DOHH2 (cell line): Measurements from ENCODE around the gene ADAMTS7.

Experiments used
- H3F3A ChIP-seq: fragments of 200-600 bp; sonication (generic), shearing (Covaris generic); 2 replicates; pipeline ENCODE4 v1.6.0; 2016; ENCODE audit warnings: antibody characterized with exemption, mild to moderate bottlenecking; ENCODE audit not compliant: control insufficient read depth, insufficient read depth
- H3K27ac ChIP-seq: fragments of 200-600 bp; sonication (generic); 2 replicates; pipeline ENCODE4 v1.5.1; 2014; ENCODE audit warnings: low read depth, mild to moderate bottlenecking, low read length, moderate library complexity
- H3K27me3 ChIP-seq: fragments of 200-600 bp; sonication (generic); 2 replicates; pipeline ENCODE4 v1.6.1; 2014; ENCODE audit warnings: mild to moderate bottlenecking, low read length, mixed read lengths; ENCODE audit not compliant: control insufficient read depth
- H3K36me3 ChIP-seq: fragments of 200-600 bp; sonication (generic); 2 replicates; pipeline ENCODE4 v1.6.1; 2014; ENCODE audit warnings: mild to moderate bottlenecking, low read length, moderate library complexity, mixed read lengths; ENCODE audit not compliant: control insufficient read depth
- H3K4me1 ChIP-seq: fragments of 200-600 bp; sonication (generic); 2 replicates; pipeline ENCODE4 v1.6.1; 2014; ENCODE audit warnings: mild to moderate bottlenecking, low read length, mixed read lengths; ENCODE audit not compliant: control insufficient read depth
- H3K4me2 ChIP-seq: fragments of 200-600 bp; sonication (generic); 2 replicates; pipeline ENCODE4 v1.6.0; 2014; ENCODE audit warnings: mild to moderate bottlenecking, low read length, moderate library complexity
- H3K4me3 ChIP-seq: fragments of 200-600 bp; sonication (generic); 2 replicates; pipeline ENCODE4 v1.5.1; 2014; ENCODE audit warnings: mild to moderate bottlenecking, low read length, mixed read lengths
- H3K79me2 ChIP-seq: fragments of 200-600 bp; sonication (generic); 2 replicates; pipeline ENCODE4 v1.6.1; 2014; ENCODE audit warnings: mild to moderate bottlenecking, low read length, mixed read lengths; ENCODE audit not compliant: control insufficient read depth
- H3K9me2 ChIP-seq: fragments of 200-600 bp; sonication (generic); replicated peaks from 2 replicates; pipeline ENCODE4 v1.6.1; 2014; ENCODE audit warnings: mild to moderate bottlenecking, low read length, mixed read lengths; ENCODE audit not compliant: control insufficient read depth
- H3K9me3 ChIP-seq: fragments of 200-600 bp; sonication (generic); 2 replicates; pipeline ENCODE4 v1.6.1; 2014; ENCODE audit warnings: antibody characterized with exemption, low read length, mixed read lengths; ENCODE audit not compliant: control insufficient read depth, insufficient read depth
- H4K20me1 ChIP-seq: fragments of 200-600 bp; sonication (generic); 2 replicates; pipeline ENCODE4 v1.6.0; 2014; ENCODE audit warnings: low read depth, mild to moderate bottlenecking, antibody characterized with exemption, low read length, moderate library complexity; ENCODE audit not compliant: control insufficient read depth, insufficient read depth
- CTCF ChIP-seq: fragments of 200-600 bp; sonication (generic); IDR thresholded peaks from one replicate; pipeline ENCODE4 v1.5.1; 2014; ENCODE audit warnings: antibody characterized with exemption, mild to moderate bottlenecking, low read depth, low read length; ENCODE audit not compliant: poor library complexity, severe bottlenecking
- EZH2phosphoT487 ChIP-seq: fragments of 200-600 bp; sonication (generic); IDR thresholded peaks from 2 replicates; pipeline ENCODE4 v1.6.1; 2017; ENCODE audit warnings: borderline replicate concordance, mild to moderate bottlenecking, antibody characterized with exemption, low read length, moderate library complexity, mixed read lengths

ADAMTS7 gene

GRCh38 chr15:78836333-78836732, 25.1 kb upstream of the ADAMTS7 start:
- Histone ChIP-seq H3K27me3 (peaks cover 3% of the 10 kb centered on the region), H4K20me1 (no peaks in the 10 kb centered on the region), H3K9me3 (no peaks in the 10 kb centered on the region), H3K36me3 (no peaks in the 10 kb centered on the region), H3K4me1 (peaks cover 27% of the 10 kb centered on the region), H3K9me2 (no peaks in the 10 kb centered on the region), H3K4me2 (no peak overlapping the region), H3F3A (no peaks in the 10 kb centered on the region; the same call in 1 of the 2 replicates), H3K79me2 (no peaks in the 10 kb centered on the region), H3K27ac (no peak overlapping the region), H3K4me3 (no peak overlapping the region)
- TF ChIP-seq EZH2phosphoT487 (no peak), CTCF (no peak)

GRCh38 chr15:78831229-78832207, 20.3 kb upstream of the ADAMTS7 start:
- Histone ChIP-seq H3K79me2 (no peaks in the 10 kb centered on the region), H3K4me1 (peaks cover 4% of the 10 kb centered on the region), H3K9me3 (no peaks in the 10 kb centered on the region), H3K9me2 (no peaks in the 10 kb centered on the region), H3K27me3 (peaks cover 3% of the 10 kb centered on the region), H4K20me1 (no peaks in the 10 kb centered on the region), H3K27ac (no peak overlapping the region), H3K4me3 (no peak overlapping the region), H3F3A (no peaks in the 10 kb centered on the region), H3K36me3 (no peaks in the 10 kb centered on the region), H3K4me2 (peak overlapping the region; percentile 42)
- TF ChIP-seq CTCF, result no peak
- TF ChIP-seq EZH2phosphoT487, result no peak

- Histone ChIP-seq H3K36me3 (no peaks in the 10 kb centered on the region), H3K9me2 (no peaks in the 10 kb centered on the region), H4K20me1 (no peaks in the 10 kb centered on the region), H3K27ac (no peak overlapping the region), H3K79me2 (no peaks in the 10 kb centered on the region), H3K27me3 (peaks cover 3% of the 10 kb centered on the region), H3K4me3 (peak overlapping the region; percentile 28; the same call in 1 of the 2 replicates), H3K9me3 (no peaks in the 10 kb centered on the region), H3F3A (no peaks in the 10 kb centered on the region), H3K4me2 (peak overlapping the region; percentile 42), H3K4me1 (peaks cover 8% of the 10 kb centered on the region)
- TF ChIP-seq CTCF (no peak), EZH2phosphoT487 (no peak)
Observed at GRCh38 chr15:78830514-78831228, 19.4 kb upstream of the ADAMTS7 start.
